Endodermal cell (in vitro differentiated cells): ENCODE data around the gene PCBP3. TPM values are rescaled to one million over a fixed set of nuclear protein-coding genes. Genes with fewer than 3 reads are reported as not detected.
"Not testable (repeated sequence)": the region's sequence is repeated elsewhere in the genome, so short reads cannot be mapped to it uniquely, and the experiment has no call there.

Experiments
- DNase-seq: peaks from one replicate; pipeline ENCODE4 v3.0.0-alpha.2; 2017
- H3K27ac ChIP-seq: 2 replicates; pipeline ENCODE4 v1.5.1; 2013; ENCODE audit warnings: mild to moderate bottlenecking, low read depth, low read length, moderate library complexity
- H3K27me3 ChIP-seq: 2 replicates; pipeline ENCODE4 v1.6.1; 2013; ENCODE audit warnings: mild to moderate bottlenecking, low read length, moderate library complexity; ENCODE audit not compliant: insufficient read depth, control insufficient read depth, poor library complexity, severe bottlenecking
- H3K36me3 ChIP-seq: 2 replicates; pipeline ENCODE4 v1.7.0; 2013; ENCODE audit warnings: mild to moderate bottlenecking, low read length, moderate library complexity; ENCODE audit not compliant: control insufficient read depth, insufficient read depth
- H3K4me1 ChIP-seq: one replicate; pipeline ENCODE4 v1.7.0; 2013; ENCODE audit warnings: low read length; ENCODE audit not compliant: control insufficient read depth, insufficient read depth
- H3K4me3 ChIP-seq: 2 replicates; pipeline ENCODE4 v1.5.1; 2013; ENCODE audit warnings: mild to moderate bottlenecking, low read length, moderate library complexity
- H3K9ac ChIP-seq: 2 replicates; pipeline ENCODE4 v1.6.1; 2013; ENCODE audit warnings: mild to moderate bottlenecking, low read length, moderate library complexity; ENCODE audit not compliant: poor library complexity, severe bottlenecking; ENCODE audit errors: extremely low read depth
- H3K9me3 ChIP-seq: 2 replicates; pipeline ENCODE4 v1.6.1; 2013; ENCODE audit warnings: mild to moderate bottlenecking, low read length, moderate library complexity; ENCODE audit not compliant: control insufficient read depth
- H3K27ac Mint-ChIP-seq: 2 replicates; pipeline ENCODE4 v1.8.0; 2020; ENCODE audit warnings: mixed read lengths
- H3K27me3 Mint-ChIP-seq: 2 replicates; pipeline ENCODE4 v1.8.0; 2021; ENCODE audit warnings: mild to moderate bottlenecking, mixed read lengths; ENCODE audit not compliant: insufficient read depth
- H3K36me3 Mint-ChIP-seq: 2 replicates; pipeline ENCODE4 v1.8.0; 2020; ENCODE audit warnings: low read depth, mixed read lengths
- H3K4me1 Mint-ChIP-seq: 2 replicates; pipeline ENCODE4 v1.8.0; 2020; ENCODE audit warnings: mixed read lengths
- H3K4me3 Mint-ChIP-seq: 2 replicates; pipeline ENCODE4 v1.8.0; 2020; ENCODE audit warnings: mild to moderate bottlenecking, moderate library complexity, mixed read lengths
- H3K9me3 Mint-ChIP-seq: 2 replicates; pipeline ENCODE4 v1.8.0; 2020; ENCODE audit warnings: mild to moderate bottlenecking, mixed read lengths
- WGBS, 2 experiments: methylation state at CpG; one replicate each; pipeline versions ENCODE4 v1.1.5 to v1.1.7; 2013; ENCODE audit warnings: missing lambda C conversion rate in 2 of 2, mixed read lengths in 1 of 2; ENCODE audit not compliant: insufficient coverage in 1 of 2, insufficient read length in 1 of 2; 5-methylcytosine and 5-hydroxymethylcytosine counted together
- total RNA-seq, 2 donors: library from RNA; stranded (reverse); fragmentation: NEBNext Ultra II Directional in 1 of 2; extraction: Animal tissue kit (Norgen Biotek cat#: 25700) in 1 of 2; gene quantifications; 2 replicates in 1 of 2; 3 replicates in 1 of 2; pipeline ENCODE4 v1.2.1, GENCODE V29; 2021
- TF ChIP-seq, protein P1 (sequence below): fragments of 200-600 bp; sonication (generic); conservative IDR thresholded peaks from 2 replicates; pipeline ENCODE4 v1.5.0; 2021; ENCODE audit warnings: antibody characterized with exemption, mild to moderate bottlenecking

Gene PCBP3
- total RNA-seq, 2 donors from 2014 or later = 2.1 to 10.6 TPM

DNA sequence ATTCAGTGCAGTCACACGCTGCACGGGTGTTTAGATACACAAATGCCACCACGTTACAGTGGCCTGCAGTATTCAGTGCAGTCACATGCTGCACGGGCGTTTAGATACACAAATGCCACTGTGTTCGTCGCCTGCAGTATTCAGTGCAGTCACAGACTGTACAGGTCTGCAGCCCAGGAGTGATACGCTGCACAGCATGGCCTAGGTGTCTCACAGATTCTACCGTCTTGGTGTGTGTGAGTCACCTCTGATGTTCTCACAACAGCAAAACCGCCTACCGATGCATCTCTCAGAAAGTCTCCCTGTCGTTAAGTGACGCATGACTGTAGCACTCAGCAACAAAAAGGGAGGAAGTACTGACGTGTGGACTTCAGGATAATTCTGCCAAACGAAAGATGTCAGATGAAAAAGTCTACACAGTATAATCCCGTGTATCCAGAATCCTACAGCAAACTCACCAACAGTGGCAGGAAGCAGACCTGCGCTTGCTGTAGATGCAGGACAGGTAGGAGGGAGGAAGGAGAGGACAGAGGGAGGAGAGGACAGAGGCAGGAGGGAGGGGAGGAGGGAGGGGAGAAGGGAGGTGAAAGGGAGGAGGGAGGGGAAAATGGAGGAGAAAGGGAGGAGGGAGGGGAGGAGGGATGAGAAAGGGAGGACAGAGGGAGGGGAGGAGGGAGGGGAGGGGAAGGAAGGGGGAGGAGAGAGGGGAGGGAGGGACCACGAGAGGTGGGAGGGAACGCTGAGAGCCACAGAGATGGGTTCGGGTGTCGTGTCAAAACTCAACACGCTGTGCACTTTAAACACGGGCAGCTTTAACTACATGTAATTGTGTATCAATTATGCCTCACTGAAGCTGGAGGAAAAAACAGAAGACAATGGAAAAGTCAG is 36.3 kb upstream of the PCBP3 start:
- Mint-ChIP-seq H3K4me1 (no peaks in the 10 kb centered on the region), H3K27ac (no peak overlapping the region)

GRCh38 chr21:45607909-45608295 is 35.6 kb upstream of the PCBP3 start:
- WGBS, 2 experiments = 93 to 96% methylated on average over 14 to 20 of the region's 20 CpGs
- no peaks in the 10 kb centered on the region for H3K36me3 ChIP-seq
- H3K36me3 Mint-ChIP-seq = no peaks in the 10 kb centered on the region
- no peaks in the 10 kb centered on the region for H3K4me1 ChIP-seq
- H3K4me1 Mint-ChIP-seq = no peaks in the 10 kb centered on the region
- no peak overlapping the region for H3K4me3 ChIP-seq
- no peak overlapping the region for H3K27ac Mint-ChIP-seq
- H3K27me3 Mint-ChIP-seq = peaks cover 11% of the 10 kb centered on the region
- H3K9me3 Mint-ChIP-seq = peaks cover 5% of the 10 kb centered on the region
- peak; percentile 22 for DNase-seq
- no peak overlapping the region for H3K4me3 Mint-ChIP-seq
- H3K9ac ChIP-seq = no peak overlapping the region
- H3K27me3 ChIP-seq = no peaks in the 10 kb centered on the region
- TF ChIP-seq, protein P1, sequence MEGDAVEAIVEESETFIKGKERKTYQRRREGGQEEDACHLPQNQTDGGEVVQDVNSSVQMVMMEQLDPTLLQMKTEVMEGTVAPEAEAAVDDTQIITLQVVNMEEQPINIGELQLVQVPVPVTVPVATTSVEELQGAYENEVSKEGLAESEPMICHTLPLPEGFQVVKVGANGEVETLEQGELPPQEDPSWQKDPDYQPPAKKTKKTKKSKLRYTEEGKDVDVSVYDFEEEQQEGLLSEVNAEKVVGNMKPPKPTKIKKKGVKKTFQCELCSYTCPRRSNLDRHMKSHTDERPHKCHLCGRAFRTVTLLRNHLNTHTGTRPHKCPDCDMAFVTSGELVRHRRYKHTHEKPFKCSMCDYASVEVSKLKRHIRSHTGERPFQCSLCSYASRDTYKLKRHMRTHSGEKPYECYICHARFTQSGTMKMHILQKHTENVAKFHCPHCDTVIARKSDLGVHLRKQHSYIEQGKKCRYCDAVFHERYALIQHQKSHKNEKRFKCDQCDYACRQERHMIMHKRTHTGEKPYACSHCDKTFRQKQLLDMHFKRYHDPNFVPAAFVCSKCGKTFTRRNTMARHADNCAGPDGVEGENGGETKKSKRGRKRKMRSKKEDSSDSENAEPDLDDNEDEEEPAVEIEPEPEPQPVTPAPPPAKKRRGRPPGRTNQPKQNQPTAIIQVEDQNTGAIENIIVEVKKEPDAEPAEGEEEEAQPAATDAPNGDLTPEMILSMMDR = no peak
- peaks cover 14% of the 10 kb centered on the region for H3K9me3 ChIP-seq
- no peak overlapping the region for H3K27ac ChIP-seq

More for the DNA sequence above, 36.3 kb upstream of the PCBP3 start:
- Mint-ChIP-seq H3K9me3 (peaks cover 6% of the 10 kb centered on the region), H3K4me3 (no peak overlapping the region), H3K27me3 (peaks cover 11% of the 10 kb centered on the region), H3K36me3 (no peaks in the 10 kb centered on the region)
- H3K9ac ChIP-seq = no peak overlapping the region
- no peaks in the 10 kb centered on the region for H3K36me3 ChIP-seq
- H3K27ac ChIP-seq = no peak overlapping the region
- no peaks in the 10 kb centered on the region for H3K4me1 ChIP-seq
- peaks cover 20% of the 10 kb centered on the region for H3K9me3 ChIP-seq
- no peak overlapping the region for H3K4me3 ChIP-seq
- TF ChIP-seq, protein P1 = no peak
- H3K27me3 ChIP-seq = no peaks in the 10 kb centered on the region
- DNase-seq = peak; percentile 20
- 85 to 87% methylated on average over 22 to 23 of the region's 23 CpGs for WGBS, 2 experiments

DNA sequence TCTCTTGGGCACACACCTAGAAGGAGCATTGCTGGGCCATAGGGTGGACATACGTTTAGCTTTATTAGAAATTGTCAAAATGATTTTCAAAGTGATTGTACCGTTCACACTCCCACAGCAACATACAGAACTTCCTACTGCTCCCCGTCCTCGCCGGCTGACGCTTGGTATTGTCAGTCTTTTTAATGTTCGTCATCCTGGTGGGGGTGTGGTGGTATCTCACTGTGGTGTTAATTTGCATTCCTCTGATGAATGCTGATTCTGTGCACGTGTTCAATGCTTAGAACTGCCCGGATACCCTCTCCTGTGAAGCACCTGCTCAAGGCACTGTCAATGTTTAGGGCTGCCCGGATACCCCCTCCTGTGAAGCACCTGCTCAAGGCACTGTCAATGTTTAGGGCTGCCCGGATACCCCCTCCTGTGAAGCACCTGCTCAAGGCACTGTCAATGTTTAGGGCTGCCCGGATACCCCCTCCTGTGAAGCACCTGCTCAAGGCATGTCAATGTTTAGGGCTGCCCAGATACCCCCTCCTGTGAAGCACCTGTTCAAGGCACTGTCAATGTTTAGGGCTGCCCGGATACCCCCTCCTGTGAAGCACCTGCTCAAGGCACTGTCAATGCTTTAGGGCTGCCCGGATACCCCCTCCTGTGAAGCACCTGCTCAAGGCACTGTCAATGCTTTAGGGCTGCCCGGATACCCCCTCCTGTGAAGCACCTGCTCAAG is 34.6 kb upstream of the PCBP3 start:
- WGBS, 2 experiments = 67 to 70% methylated on average over 2 to 14 of the region's 15 CpGs
- DNase-seq = peak; percentile 22
- not testable (repeated sequence) for H3K4me1 ChIP-seq, H3K27ac ChIP-seq, H3K9me3 ChIP-seq, H3K4me3 ChIP-seq, H3K36me3 ChIP-seq, H3K4me3 Mint-ChIP-seq, H3K36me3 Mint-ChIP-seq, H3K4me1 Mint-ChIP-seq, H3K9me3 Mint-ChIP-seq, H3K27ac Mint-ChIP-seq, H3K27me3 ChIP-seq, H3K9ac ChIP-seq
- peaks cover 11% of the 10 kb centered on the region for H3K27me3 Mint-ChIP-seq

GRCh38 chr21:45609616-45610015 is 33.9 kb upstream of the PCBP3 start:
- not testable (repeated sequence) for H3K27ac ChIP-seq, H3K36me3 Mint-ChIP-seq, H3K9me3 Mint-ChIP-seq, H3K4me1 Mint-ChIP-seq, H3K4me3 ChIP-seq, H3K9me3 ChIP-seq, H3K27me3 ChIP-seq, H3K27ac Mint-ChIP-seq, H3K4me3 Mint-ChIP-seq, H3K36me3 ChIP-seq, H3K4me1 ChIP-seq, H3K9ac ChIP-seq
- 82 to 86% methylated on average over 5 to 6 of the region's 6 CpGs for WGBS, 2 experiments
- peaks cover 11% of the 10 kb centered on the region for H3K27me3 Mint-ChIP-seq
- peak; percentile 7 for DNase-seq
